Gastroesophageal sphincter (tissue), 4 donors: ENCODE data around the gene RAD51B. TPM values are rescaled to one million over a fixed set of nuclear protein-coding genes. Genes with fewer than 3 reads are reported as not detected.

Source experiments
- ATAC-seq: fragments of 150-250 bp; one replicate; pipeline ENCODE4 v1.9.1; 2016; ENCODE audit warnings: mild to moderate bottlenecking, moderate library complexity
- H3K27ac ChIP-seq, 4 donors: fragments of 200-600 bp; sonication (generic) in 3 of 4; 1 replicate in 3 of 4; 2 replicates in 1 of 4; pipeline ENCODE4 v1.5.1; 2016 to 2019
- H3K27me3 ChIP-seq: fragments of 200-600 bp; sonication (generic); one replicate; pipeline ENCODE4 v1.5.1; 2019
- H3K36me3 ChIP-seq, 2 donors: fragments of 200-600 bp; sonication (generic); one replicate each; pipeline ENCODE4 v1.5.1; 2019; ENCODE audit warnings: control low read depth in 1 of 2
- H3K4me1 ChIP-seq, 3 donors: fragments of 200-600 bp; sonication (generic); 1 replicate in 2 of 3; 2 replicates in 1 of 3; pipeline ENCODE4 v1.5.1; 2016 to 2019; ENCODE audit warnings: control low read depth in 2 of 3
- H3K4me3 ChIP-seq, 2 donors: fragments of 200-600 bp; sonication (generic); one replicate each; pipeline ENCODE4 v1.5.1; 2019; ENCODE audit warnings: mild to moderate bottlenecking in 1 of 2, moderate library complexity in 1 of 2
- H3K9me3 ChIP-seq, 3 donors: fragments of 200-600 bp; sonication (generic); one replicate each; pipeline ENCODE4 v1.5.1; 2017 to 2019; ENCODE audit warnings: control low read depth in 2 of 3
- EP300 ChIP-seq: sonication (generic); formaldehyde crosslinking; IDR thresholded peaks from one replicate; pipeline ENCODE4 v1.6.1; 2017; ENCODE audit warnings: antibody characterized with exemption, mild to moderate bottlenecking
- POLR2A ChIP-seq, 2 donors: fragments of 450-650 bp; IDR thresholded peaks; one replicate each; pipeline ENCODE4 v1.6.1; 2017; ENCODE audit warnings: antibody characterized with exemption in 2 of 2, mild to moderate bottlenecking in 2 of 2, moderate library complexity in 1 of 2
- POLR2AphosphoS5 ChIP-seq: sonication (generic); formaldehyde crosslinking; IDR thresholded peaks from one replicate; pipeline ENCODE4 v1.6.1; 2017; ENCODE audit warnings: antibody characterized with exemption
- WGBS, 2 donors: methylation state at CpG; one replicate each; pipeline ENCODE4 v1.1.5; 2018; ENCODE audit warnings: low coverage in 1 of 2; 5-methylcytosine and 5-hydroxymethylcytosine counted together
- total RNA-seq, 4 donors: library from RNA; depleted of rRNA; stranded (reverse); fragments of >200 nt; gene quantifications; one replicate each; pipeline ENCODE4 v1.1.0, GENCODE V29; 2016
- TF ChIP-seq, protein P1 (sequence below), 4 experiments: fragments of 200-600 bp in 2 of 4; fragments of 450-650 bp in 2 of 4; sonication (generic) in 1 of 4; IDR thresholded peaks; one replicate each; pipeline ENCODE4 v1.5.1; 2017 to 2019; ENCODE audit warnings: antibody characterized with exemption in 4 of 4, mild to moderate bottlenecking in 2 of 4, moderate library complexity in 2 of 4

Gene RAD51B
- total RNA-seq, 4 donors from 2014 or later, result 5.1 to 7.0 (median 6.0) TPM

DNA sequence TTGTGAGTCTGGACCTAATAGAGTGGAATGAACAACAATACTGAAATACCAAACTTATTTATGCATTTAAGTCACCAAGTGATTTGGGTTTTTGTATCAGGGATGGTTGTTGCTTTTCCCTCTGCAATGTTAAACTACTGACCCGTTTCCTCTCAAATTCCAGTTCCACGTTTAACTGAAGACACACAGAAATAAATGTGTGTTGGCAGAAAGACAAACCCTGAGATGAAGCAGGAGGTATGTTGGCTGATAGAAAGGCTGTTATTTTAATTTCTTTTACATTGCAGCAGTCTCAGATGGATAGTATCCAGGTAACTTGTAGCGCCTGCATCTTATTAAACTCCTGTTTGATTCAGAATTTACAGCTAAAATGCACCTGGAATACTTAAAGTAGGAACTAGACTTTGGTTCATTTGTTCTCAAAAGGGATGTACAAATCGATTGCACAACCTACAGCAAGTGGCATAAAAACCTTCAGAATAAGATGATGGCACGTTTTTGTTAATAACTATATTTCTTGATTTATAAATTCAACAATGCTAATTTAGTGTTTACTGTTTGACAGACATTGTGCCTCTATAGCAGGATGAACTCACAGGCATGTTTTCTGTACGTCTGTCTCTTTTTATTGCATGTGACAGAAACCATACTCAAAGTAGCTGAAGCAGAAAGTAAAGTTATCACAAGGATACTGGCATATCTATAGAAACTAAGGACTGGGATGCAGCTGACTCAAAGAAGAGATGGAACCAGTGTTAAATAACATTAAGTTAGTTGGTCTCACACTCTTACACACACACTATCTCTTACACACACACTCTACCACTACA, 567.6 kb downstream of the RAD51B start:
- ATAC-seq, result no peak
- Histone ChIP-seq H3K4me3 (no peak overlapping the region), H3K27me3 (no peaks in the 10 kb centered on the region), H3K36me3 (no peaks in the 10 kb centered on the region), H3K27ac (peak overlapping the region in 3 of 4 donors; percentile 11 to 80 (median 77)), H3K4me1 (peaks cover 14 to 79% (median 32%) of the 10 kb centered on the region in 3 donors), H3K9me3 (no peaks in the 10 kb centered on the region)
- 11 to 17% methylated on average over 6 of the region's 6 CpGs for WGBS, 2 donors
- TF ChIP-seq EP300 (no peak), POLR2A (IDR thresholded peaks at IDR 0.05) (no peak), POLR2AphosphoS5 (no peak)
- TF ChIP-seq, protein P1, sequence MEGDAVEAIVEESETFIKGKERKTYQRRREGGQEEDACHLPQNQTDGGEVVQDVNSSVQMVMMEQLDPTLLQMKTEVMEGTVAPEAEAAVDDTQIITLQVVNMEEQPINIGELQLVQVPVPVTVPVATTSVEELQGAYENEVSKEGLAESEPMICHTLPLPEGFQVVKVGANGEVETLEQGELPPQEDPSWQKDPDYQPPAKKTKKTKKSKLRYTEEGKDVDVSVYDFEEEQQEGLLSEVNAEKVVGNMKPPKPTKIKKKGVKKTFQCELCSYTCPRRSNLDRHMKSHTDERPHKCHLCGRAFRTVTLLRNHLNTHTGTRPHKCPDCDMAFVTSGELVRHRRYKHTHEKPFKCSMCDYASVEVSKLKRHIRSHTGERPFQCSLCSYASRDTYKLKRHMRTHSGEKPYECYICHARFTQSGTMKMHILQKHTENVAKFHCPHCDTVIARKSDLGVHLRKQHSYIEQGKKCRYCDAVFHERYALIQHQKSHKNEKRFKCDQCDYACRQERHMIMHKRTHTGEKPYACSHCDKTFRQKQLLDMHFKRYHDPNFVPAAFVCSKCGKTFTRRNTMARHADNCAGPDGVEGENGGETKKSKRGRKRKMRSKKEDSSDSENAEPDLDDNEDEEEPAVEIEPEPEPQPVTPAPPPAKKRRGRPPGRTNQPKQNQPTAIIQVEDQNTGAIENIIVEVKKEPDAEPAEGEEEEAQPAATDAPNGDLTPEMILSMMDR (IDR thresholded peaks at IDR 0.05), result no peak

DNA sequence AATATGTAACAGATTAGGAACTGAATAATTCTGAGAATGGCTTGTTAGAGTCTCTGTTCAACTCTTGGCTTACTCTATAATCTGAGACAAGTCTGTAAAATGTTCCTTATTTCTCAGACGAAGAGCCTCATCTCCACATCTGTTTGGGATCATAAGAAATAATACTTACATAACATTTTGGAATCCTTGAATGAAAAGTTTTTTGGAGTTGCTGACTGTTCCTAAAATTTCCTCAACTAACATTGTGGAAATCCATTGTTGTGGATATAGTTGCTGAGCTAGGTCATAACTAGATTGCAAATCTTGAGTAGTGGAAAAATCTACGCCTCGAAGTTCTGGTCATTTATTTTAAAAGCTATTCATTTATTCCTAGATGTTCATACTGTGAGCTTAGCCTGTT, 570.4 kb downstream of the RAD51B start:
- no peaks in the 10 kb centered on the region for H3K9me3 ChIP-seq
- no peaks in the 10 kb centered on the region for H3K36me3 ChIP-seq
- no peak overlapping the region for H3K4me3 ChIP-seq
- H3K4me1 ChIP-seq, result peaks cover 34 to 83% (median 41%) of the 10 kb centered on the region in 3 donors
- TF ChIP-seq POLR2A (IDR thresholded peaks at IDR 0.05) (no peak), POLR2AphosphoS5 (no peak), EP300 (no peak)
- TF ChIP-seq, protein P1 (IDR thresholded peaks at IDR 0.05), result no peak
- H3K27ac ChIP-seq, result peak overlapping the region; percentile 63 to 80 (median 76)
- ATAC-seq, result no peak
- 15 to 30% methylated on average over 3 of the region's 3 CpGs for whole genome bisulfite sequencing, 2 donors
- H3K27me3 ChIP-seq, result no peaks in the 10 kb centered on the region

DNA sequence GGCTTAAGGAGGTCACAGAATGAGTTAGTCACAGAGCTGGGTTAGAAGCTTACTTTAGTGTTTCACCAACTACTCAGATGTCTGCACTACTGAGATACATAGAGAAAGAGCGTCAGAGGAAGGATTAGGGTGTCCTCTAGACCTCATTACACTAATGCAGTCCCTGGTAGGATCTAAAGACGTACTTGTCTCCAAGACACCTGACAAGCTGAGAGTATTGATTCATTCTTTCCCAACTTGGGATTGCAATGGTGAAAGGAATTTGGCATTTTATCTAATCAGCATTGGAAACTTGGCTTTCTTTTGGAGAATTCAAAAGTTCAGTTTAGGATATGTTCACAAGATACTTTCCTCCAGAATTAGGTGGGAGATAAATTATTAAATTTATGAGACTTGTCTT, 571.2 kb downstream of the RAD51B start:
- Histone ChIP-seq H3K4me1 (peaks cover 39 to 86% (median 47%) of the 10 kb centered on the region in 3 donors), H3K27me3 (no peaks in the 10 kb centered on the region), H3K9me3 (no peaks in the 10 kb centered on the region), H3K36me3 (no peaks in the 10 kb centered on the region), H3K4me3 (no peak overlapping the region), H3K27ac (peak overlapping the region; percentile 63 to 80 (median 76))
- no peak for ATAC-seq
- TF ChIP-seq POLR2A (IDR thresholded peaks at IDR 0.05) (no peak), POLR2AphosphoS5 (no peak), EP300 (no peak)
- TF ChIP-seq, protein P1 (IDR thresholded peaks at IDR 0.05), result no peak
- WGBS, 2 donors, result 46 to 60% methylated on average over 2 of the region's 2 CpGs

DNA sequence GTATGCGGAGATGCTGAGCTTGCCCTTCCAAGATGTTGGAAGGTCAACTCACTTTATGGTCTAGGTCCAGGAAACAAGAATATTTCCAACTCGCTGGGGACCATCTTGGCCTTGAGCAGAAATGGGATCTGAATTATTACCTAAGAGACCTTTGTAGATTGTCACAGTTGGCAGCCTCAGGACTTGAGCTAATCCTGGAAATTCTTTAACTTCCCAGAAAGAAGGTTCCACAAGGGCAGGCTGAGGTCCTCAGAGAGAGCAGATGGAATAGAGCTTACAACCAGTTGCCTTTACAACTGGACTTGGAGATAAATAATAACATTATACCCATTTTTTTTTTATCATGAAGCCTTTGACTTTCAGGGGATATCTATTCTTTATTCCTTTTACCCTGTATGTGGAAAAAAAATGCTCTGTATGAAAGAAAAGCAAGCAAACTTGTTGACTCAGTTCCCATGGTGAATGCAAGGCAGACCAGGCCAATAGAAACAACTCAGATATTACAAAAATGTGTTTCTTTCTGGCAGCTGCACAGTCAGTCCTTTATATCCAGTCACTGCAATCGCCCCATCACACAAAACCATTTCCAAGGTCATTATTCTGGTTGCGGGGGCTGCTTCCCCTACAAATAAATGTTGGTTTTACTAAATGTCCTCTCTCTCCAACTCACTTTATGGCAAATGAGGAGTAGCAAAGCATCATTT, 571.9 kb downstream of the RAD51B start:
- Histone ChIP-seq H3K27me3 (no peaks in the 10 kb centered on the region), H3K9me3 (no peaks in the 10 kb centered on the region), H3K4me3 (no peak overlapping the region), H3K27ac (peak overlapping the region; percentile 65 to 80 (median 77)), H3K4me1 (peaks cover 39 to 85% (median 47%) of the 10 kb centered on the region in 3 donors), H3K36me3 (no peaks in the 10 kb centered on the region)
- no peak for TF ChIP-seq EP300
- peak; percentile 59 for TF ChIP-seq POLR2AphosphoS5
- TF ChIP-seq, protein P1 (IDR thresholded peaks at IDR 0.05), result no peak
- no peak for TF ChIP-seq POLR2A (IDR thresholded peaks at IDR 0.05)
- WGBS, 2 donors, result 38 to 47% methylated on average over 3 to 4 of the region's 4 CpGs
- peak; percentile 63 for ATAC-seq
